Measurements from ENCODE around the gene U2SURP.
A peak's percentile ranks its signal among the peaks of the same experiment; 100 is the strongest.
"Not testable (repeated sequence)": the region's sequence is repeated elsewhere in the genome, so short reads cannot be mapped to it uniquely, and the experiment has no call there.

U2SURP gene

GRCh38 chr3:143054011-143054410, 52.6 kb downstream of the U2SURP start:
- DNase-seq: no peak
- in situ Hi-C loops (cut with HindIII; ENCODE audit: low pct_ligation_motif_present, low pct_unique_long_range_greater_than_20kb, low sequenced_read_pairs): no loop called here

DNA sequence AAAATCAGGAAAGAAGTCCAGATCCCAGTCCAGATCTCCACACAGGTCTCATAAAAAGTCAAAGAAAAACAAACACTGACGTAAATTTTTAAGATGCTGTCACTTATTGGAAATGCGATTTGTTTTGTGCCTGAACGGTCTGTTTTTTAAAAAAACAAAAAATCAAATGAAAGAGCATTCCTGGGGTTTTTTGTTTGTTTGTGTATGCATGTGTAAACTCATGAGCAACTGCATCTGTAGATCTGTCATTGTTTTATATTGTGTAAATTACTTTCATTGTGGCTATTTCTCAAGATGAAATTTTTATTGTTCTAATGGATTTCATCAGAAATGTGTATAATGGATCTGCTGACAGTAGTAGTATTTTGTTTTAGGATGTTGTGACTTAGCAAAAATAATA, 55.0 kb downstream of the U2SURP start:
- DNase-seq: no peak
- in situ Hi-C loops (cut with HindIII; ENCODE audit: low pct_ligation_motif_present, low pct_unique_long_range_greater_than_20kb, low sequenced_read_pairs): no loop called here

DNA sequence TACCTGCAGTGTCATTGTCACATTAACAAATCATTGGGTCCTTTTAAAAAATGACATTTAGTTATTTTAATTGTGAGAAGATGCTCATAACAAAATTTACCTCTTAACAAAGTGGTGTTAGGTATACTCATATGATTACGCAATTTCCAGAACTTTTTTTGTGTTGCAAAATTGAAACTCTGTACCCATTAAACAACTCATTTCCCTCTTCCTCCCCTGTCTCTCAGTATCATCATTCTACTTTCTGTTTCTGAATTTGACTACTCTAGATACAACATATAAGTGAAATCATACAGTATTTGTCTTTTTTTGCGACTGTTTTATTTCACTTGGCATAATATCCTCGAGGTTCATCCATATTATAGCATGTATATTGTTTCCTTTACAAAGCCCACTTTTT, 59.5 kb downstream of the U2SURP start:
- in situ Hi-C loops (cut with HindIII; ENCODE audit: low pct_ligation_motif_present, low pct_unique_long_range_greater_than_20kb, low sequenced_read_pairs): no loop called here
- DNase-seq: no peak

GRCh38 chr3:143063018-143063417, 61.6 kb downstream of the U2SURP start:
- in situ Hi-C loops (cut with HindIII; ENCODE audit: low pct_ligation_motif_present, low pct_unique_long_range_greater_than_20kb, low sequenced_read_pairs): no loop called here
- DNase-seq: no peak

DNA sequence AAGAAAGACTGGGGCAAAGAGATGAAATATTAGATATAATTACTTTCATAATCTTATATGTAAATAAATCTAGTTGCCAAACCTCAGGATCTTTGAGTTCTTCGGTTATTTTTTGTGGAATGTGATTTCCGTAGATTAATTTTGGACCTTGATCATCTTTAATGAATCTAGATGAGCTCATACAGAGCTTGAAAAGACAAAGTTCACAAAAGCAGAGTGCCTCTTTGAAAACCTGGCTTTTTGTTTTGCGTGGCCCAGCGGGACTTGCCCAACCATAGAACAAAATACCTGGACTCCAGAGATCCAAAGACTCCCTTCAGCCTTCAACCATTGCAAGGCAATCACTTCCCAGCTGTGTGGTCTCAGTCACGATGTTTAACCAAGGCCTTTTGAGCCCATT, 63.4 kb downstream of the U2SURP start:
- in situ Hi-C loops (cut with HindIII; ENCODE audit: low pct_ligation_motif_present, low pct_unique_long_range_greater_than_20kb, low sequenced_read_pairs): no loop called here
- no peak for DNase-seq

GRCh38 chr3:143065364-143065763, 64.0 kb downstream of the U2SURP start:
- in situ Hi-C loops (cut with HindIII; ENCODE audit: low pct_ligation_motif_present, low pct_unique_long_range_greater_than_20kb, low sequenced_read_pairs): no loop called here
- no peak for DNase-seq

DNA sequence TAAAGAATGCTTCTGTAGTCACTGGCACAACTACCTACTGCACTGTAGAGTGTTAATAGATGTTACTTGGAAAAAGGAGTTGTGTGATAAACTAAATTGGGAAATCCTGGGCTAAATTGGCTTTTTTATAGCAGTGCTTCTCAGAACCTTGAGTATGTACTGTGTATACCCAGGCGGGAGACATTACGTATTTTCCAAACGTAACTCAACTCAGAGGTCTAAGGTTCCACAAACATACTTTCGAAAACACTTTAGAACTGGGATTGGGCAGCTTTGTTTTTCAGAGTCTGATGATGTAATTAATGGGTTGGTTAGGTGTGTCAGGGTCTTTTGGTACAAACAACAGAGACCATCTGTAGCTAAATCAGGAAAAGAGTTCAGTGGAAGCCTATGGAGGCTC, 64.7 kb downstream of the U2SURP start:
- no peak for DNase-seq
- in situ Hi-C loops (cut with HindIII; ENCODE audit: low pct_ligation_motif_present, low pct_unique_long_range_greater_than_20kb, low sequenced_read_pairs): no loop called here

DNA sequence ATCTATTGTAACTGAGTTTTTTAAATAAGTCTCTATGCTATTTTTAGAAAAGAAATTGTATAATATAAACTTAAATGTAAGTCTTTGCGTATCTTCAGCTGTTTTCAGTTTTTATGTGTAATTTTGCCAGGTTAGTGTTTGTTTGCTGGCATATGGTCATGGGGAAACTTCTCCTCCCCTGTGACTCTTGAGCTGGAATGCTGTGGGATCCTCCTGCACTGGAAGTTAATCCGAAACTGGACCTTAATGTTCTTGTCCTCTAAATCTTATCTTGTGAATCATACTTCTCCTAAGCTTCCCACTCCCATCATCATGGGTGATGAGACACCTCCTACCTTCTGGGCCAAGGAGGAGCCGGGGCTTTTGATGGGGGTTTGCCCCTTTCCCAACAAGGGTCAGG, 65.8 kb downstream of the U2SURP start:
- no peak for DNase-seq
- in situ Hi-C loops (cut with HindIII; ENCODE audit: low pct_ligation_motif_present, low pct_unique_long_range_greater_than_20kb, low sequenced_read_pairs): no loop called here

- DNase-seq: no peak
- in situ Hi-C loops (cut with HindIII; ENCODE audit: low pct_ligation_motif_present, low pct_unique_long_range_greater_than_20kb, low sequenced_read_pairs): no loop called here
Measured at GRCh38 chr3:143068059-143068458, 66.7 kb downstream of the U2SURP start.

DNA sequence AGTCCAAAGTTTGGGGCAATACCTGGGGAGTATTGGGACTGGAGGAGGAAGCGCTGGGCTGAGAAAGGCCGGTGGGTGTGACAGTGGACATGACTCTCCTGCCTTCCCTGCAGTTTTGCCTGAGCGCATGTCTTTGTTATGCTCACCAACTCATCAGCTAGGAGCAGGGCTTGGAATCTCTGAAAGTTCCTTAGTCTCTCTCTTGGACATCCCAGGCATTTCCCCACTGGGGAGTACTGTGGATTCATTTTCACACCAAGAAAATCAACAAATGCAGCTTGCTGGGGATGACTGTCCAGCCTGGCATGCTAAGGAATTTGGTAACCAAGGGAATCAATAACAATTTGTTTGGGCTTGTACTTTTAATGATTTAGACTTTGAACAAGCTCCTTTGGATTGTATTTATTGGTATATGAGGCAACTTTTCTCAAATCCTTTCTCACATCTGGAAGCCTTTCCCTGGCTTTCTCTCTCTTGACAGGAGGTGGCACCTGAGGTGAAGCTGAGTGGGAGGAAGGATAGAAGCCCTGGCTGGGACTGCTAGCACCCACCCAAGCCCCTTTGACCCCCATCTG, 69.7 kb downstream of the U2SURP start:
- in situ Hi-C loops (cut with HindIII; ENCODE audit: low pct_ligation_motif_present, low pct_unique_long_range_greater_than_20kb, low sequenced_read_pairs): no loop called here
- DNase-seq: no peak

DNA sequence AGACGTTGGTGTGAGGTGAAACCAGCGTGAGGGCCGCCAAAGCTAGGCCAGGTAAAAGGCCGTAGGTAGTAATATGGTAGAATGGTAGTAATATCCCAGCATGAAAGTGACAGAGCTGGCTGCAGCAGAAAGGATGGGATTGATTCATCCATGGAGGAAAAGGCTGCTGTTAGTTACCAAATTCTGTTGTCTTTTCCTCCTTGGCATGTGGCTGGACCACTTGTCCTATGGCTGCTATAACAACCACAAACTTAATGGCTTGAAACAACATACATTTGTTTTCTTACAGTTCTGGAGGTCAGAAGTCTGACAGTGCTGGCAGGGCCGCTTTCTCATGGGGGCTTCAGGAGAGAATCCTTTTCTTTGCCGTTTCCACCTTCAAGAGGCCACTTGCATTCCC, 70.4 kb downstream of the U2SURP start:
- no peak for DNase-seq
- in situ Hi-C loops (cut with HindIII; ENCODE audit: low pct_ligation_motif_present, low pct_unique_long_range_greater_than_20kb, low sequenced_read_pairs): no loop called here

GRCh38 chr3:143072298-143073020, 71.1 kb downstream of the U2SURP start:
- in situ Hi-C loops (cut with HindIII; ENCODE audit: low pct_ligation_motif_present, low pct_unique_long_range_greater_than_20kb, low sequenced_read_pairs); DNase-seq: not testable (repeated sequence)

DNA sequence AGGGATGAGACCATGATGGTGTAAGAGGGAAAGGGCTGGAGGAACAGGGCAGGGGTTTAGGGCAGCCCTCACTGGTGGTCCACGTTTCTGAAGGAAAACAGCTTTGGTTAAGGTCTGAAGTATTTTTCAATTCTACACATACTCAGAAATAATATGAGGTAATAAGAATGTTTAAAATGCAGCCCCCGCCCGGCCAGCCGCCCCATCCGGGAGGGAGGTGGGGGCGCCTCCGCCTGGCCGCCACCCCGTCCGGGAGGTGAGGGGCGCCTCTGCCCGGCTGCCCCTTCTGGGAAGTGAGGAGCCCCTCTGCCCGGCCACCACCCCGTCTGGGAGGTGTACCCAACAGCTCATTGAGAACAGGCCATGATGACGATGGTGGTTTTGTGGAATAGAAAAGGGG, 72.2 kb downstream of the U2SURP start:
- DNase-seq; in situ Hi-C loops (cut with HindIII; ENCODE audit: low pct_ligation_motif_present, low pct_unique_long_range_greater_than_20kb, low sequenced_read_pairs): not testable (repeated sequence)

- in situ Hi-C loops (cut with HindIII; ENCODE audit: low pct_ligation_motif_present, low pct_unique_long_range_greater_than_20kb, low sequenced_read_pairs); DNase-seq: not testable (repeated sequence)
Measured at GRCh38 chr3:143073983-143074382, 72.6 kb downstream of the U2SURP start.

- in situ Hi-C loops (cut with HindIII; ENCODE audit: low pct_ligation_motif_present, low pct_unique_long_range_greater_than_20kb, low sequenced_read_pairs): no loop called here
- peak; percentile 8 for DNase-seq
Measured at GRCh38 chr3:143078883-143079282, 77.5 kb downstream of the U2SURP start.

DNA sequence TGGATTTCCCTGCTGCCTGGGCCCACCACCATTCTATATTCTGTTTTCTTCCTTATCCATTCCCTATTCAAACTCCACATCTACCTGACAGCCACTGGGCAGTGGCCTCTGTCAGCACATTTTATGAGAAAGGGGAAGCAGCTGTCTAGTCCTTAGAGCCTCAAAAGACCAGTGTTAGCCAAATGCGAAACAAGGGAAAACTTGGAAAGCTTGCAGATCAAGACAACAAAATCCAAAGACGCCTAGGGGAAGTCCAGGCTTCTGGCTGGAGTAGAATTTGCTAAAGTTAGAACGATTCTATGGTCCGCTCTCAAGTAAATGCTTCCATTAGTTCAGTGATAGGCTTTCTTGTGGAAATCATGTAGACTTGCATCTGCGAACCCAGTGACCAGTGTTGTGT, 78.8 kb downstream of the U2SURP start:
- no peak for DNase-seq
- in situ Hi-C loops (cut with HindIII; ENCODE audit: low pct_ligation_motif_present, low pct_unique_long_range_greater_than_20kb, low sequenced_read_pairs): no loop called here

DNA sequence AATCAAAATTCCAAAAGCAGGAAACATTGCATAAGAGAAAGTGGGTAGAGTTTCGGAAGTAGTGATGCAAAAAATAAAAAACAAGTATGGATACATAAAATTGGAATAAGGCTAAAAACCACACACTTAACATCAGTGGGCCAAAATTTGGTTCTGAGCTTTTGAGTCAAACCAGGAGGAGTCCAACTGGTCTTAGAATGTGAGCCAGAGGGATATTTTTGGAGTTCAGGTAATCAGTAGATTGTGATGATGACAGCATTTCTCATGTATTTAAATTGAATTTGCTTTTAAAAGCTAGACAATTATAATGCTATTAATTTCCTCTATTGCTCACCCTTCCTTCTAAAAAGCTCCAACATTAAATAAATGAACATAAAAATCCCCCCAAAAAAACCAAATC, 80.0 kb downstream of the U2SURP start:
- in situ Hi-C loops (cut with HindIII; ENCODE audit: low pct_ligation_motif_present, low pct_unique_long_range_greater_than_20kb, low sequenced_read_pairs): no loop called here
- no peak for DNase-seq

GRCh38 chr3:143081844-143082778, 80.7 kb downstream of the U2SURP start:
- in situ Hi-C loops (cut with HindIII; ENCODE audit: low pct_ligation_motif_present, low pct_unique_long_range_greater_than_20kb, low sequenced_read_pairs): no loop called here
- DNase-seq: no peak

- in situ Hi-C loops (cut with HindIII; ENCODE audit: low pct_ligation_motif_present, low pct_unique_long_range_greater_than_20kb, low sequenced_read_pairs): no loop called here
Measured at GRCh38 chr3:143083781-143084180, 82.4 kb downstream of the U2SURP start.

More at GRCh38 chr3:143083781-143084180, 82.4 kb downstream of the U2SURP start:
- DNase-seq: no peak
